Measurements from ENCODE around the gene VSTM2A. TPM values are rescaled to one million over a fixed set of nuclear protein-coding genes. Genes with fewer than 3 reads are reported as not detected.

Gene VSTM2A
- total RNA-seq, 1 donor from 2014 or later: not detected

DNA sequence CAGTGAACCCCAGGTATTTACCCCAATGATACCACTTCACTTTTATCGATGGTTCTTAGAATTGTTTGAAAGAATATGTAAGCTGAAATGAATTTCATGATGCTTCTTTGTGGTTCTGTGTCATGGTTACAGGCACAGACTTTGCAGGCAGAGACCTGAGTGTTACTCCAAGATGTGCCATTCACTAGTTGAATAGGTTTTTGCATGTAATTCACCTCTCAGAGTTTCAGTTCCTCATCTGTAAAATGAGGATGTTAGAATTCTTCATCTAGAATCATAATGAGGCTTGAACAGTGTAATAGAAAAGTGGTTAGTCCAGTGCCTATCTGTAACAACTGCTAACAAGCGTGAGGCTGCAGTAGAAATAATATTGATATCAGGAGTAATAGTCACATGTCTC lies 54.6 kb downstream of the VSTM2A start:
- no peak for DNase-seq (ENCODE audit: low read depth)

DNA sequence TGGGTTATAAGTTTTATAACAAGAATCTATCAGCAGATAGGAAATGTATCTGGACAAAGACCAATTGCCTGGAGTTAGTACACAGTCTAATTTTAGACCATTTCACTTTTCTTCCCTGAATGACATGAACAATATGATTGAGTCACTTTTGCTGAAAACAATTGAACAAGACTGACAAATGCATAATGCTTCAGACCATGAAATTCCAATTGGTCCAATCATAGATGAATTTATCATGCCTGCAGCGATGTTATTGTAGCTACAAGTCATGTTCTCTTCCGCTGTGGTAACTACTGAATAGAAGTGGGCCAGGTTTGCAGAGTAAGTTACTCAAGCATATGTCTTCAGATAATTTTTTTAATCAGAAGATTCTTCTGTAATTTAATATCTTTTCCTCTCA lies 73.4 kb downstream of the VSTM2A start:
- peak; percentile 2 for DNase-seq (ENCODE audit: low read depth)

Other genes with a start within 250 kb of the VSTM2A start
- gene SEC61G, start 216.8 kb downstream of the VSTM2A start, total RNA-seq: 828 and 1,174 TPM in 2 replicates

Data from myocyte (in vitro differentiated cells).